H1 (cell line): ENCODE measurements around the gene RCAN3. TPM values are rescaled to one million over a fixed set of nuclear protein-coding genes. Genes with fewer than 3 reads are reported as not detected.

Source experiments
- CTCF ChIA-PET: fragments of 300-600 bp; sonication (Branson Sonifier 250); formaldehyde crosslinking; loops from one replicate; lab custom pipeline; 2021; ENCODE audit not compliant: partially characterized antibody; lab: Charles Lee
- POLR2A ChIA-PET: fragments of 300-600 bp; sonication (Branson Sonifier 250); formaldehyde crosslinking; loops from one replicate; lab custom pipeline; 2021; ENCODE audit warnings: inconsistent platforms; ENCODE audit not compliant: partially characterized antibody; lab: Charles Lee
- DNase-seq, 2 experiments: peaks; one replicate each; pipeline versions ENCODE4 v3.0.0 to v3.0.0-alpha.2; 2010 to 2022; ENCODE audit warnings: low spot score in 2 of 2, low read depth in 1 of 2, mixed read lengths in 1 of 2
- FAIRE-seq: peaks from 2 replicates; lab custom pipeline; 2011; peaks lifted over from hg19 to GRCh38; lab: Jason Lieb, UNC
- H2AFZ ChIP-seq: 2 replicates; pipeline ENCODE4 v1.8.1; 2012; ENCODE audit warnings: low read length, inconsistent platforms
- H2AK5ac ChIP-seq: 2 replicates; pipeline ENCODE4 v1.6.1; 2013; ENCODE audit warnings: low read depth, low read length
- H2BK120ac ChIP-seq: replicated peaks from 2 replicates; pipeline ENCODE3; 2013; ENCODE audit warnings: low read depth, low read length, inconsistent platforms
- H2BK12ac ChIP-seq: 2 replicates; pipeline ENCODE4 v1.6.1; 2013; ENCODE audit warnings: low read depth, low read length
- H2BK15ac ChIP-seq: 2 replicates; pipeline ENCODE4 v1.6.1; 2013; ENCODE audit warnings: low read length
- H2BK20ac ChIP-seq: 2 replicates; pipeline ENCODE4 v1.6.1; 2013; ENCODE audit warnings: low read length
- H2BK5ac ChIP-seq: 2 replicates; pipeline ENCODE4 v1.6.1; 2013; ENCODE audit warnings: low read depth, low read length
- H3K14ac ChIP-seq: 2 replicates; pipeline ENCODE4 v1.6.1; 2013; ENCODE audit warnings: inconsistent platforms; ENCODE audit not compliant: insufficient read length
- H3K18ac ChIP-seq: 2 replicates; pipeline ENCODE4 v1.6.1; 2013; ENCODE audit warnings: low read length; ENCODE audit errors: extremely low read depth
- H3K23ac ChIP-seq: 2 replicates; pipeline ENCODE4 v1.6.1; 2013; ENCODE audit warnings: inconsistent platforms; ENCODE audit not compliant: insufficient read length
- H3K23me2 ChIP-seq: 2 replicates; pipeline ENCODE4 v1.6.1; 2013; ENCODE audit warnings: low read depth, low read length
- H3K27ac ChIP-seq: 2 replicates; pipeline ENCODE4 v1.6.1; 2011; ENCODE audit warnings: low read depth, low read length, inconsistent platforms
- H3K27me3 ChIP-seq, 4 experiments: replicated peaks in 1 of 4; 1 replicate in 1 of 4; 2 replicates in 3 of 4; pipeline versions ENCODE4 v1.6.1 to v1.8.1; 2011 to 2013; ENCODE audit warnings: low read length in 3 of 4, mild to moderate bottlenecking in 3 of 4, inconsistent platforms in 2 of 4, mixed read lengths in 2 of 4, moderate library complexity in 1 of 4; ENCODE audit not compliant: control insufficient read depth in 3 of 4, insufficient read depth in 3 of 4; ENCODE audit errors: extremely low read depth in 1 of 4
- H3K36me3 ChIP-seq, 4 experiments: 2 replicates each; pipeline versions ENCODE4 v1.6.1 to v1.8.1; 2011 to 2013; ENCODE audit warnings: mild to moderate bottlenecking in 4 of 4, low read length in 3 of 4, moderate library complexity in 2 of 4, control low read depth in 1 of 4, inconsistent platforms in 1 of 4; ENCODE audit not compliant: insufficient read depth in 4 of 4, control insufficient read depth in 2 of 4
- H3K4ac ChIP-seq: replicated peaks from 2 replicates; pipeline ENCODE3; 2013; ENCODE audit warnings: low read length, low read depth, mixed read lengths, inconsistent platforms; ENCODE audit not compliant: insufficient read length
- H3K4me1 ChIP-seq, 4 experiments: replicated peaks in 1 of 4; 1 replicate in 1 of 4; 2 replicates in 3 of 4; pipeline versions ENCODE4 v1.6.1 to v1.8.1; 2011 to 2013; ENCODE audit warnings: low read length in 3 of 4, inconsistent platforms in 2 of 4, mixed read lengths in 1 of 4; ENCODE audit not compliant: insufficient read depth in 4 of 4, control insufficient read depth in 3 of 4
- H3K4me2 ChIP-seq, 2 experiments: 2 replicates each; pipeline versions ENCODE4 v1.6.1 to v1.8.1; 2011 to 2013; ENCODE audit warnings: low read depth in 2 of 2, low read length in 2 of 2, control low read depth in 1 of 2, inconsistent platforms in 1 of 2, mild to moderate bottlenecking in 1 of 2; ENCODE audit not compliant: insufficient read depth in 1 of 2
- H3K4me3 ChIP-seq, 4 experiments: fragments of 200-600, 300-600 bp in 1 of 4; sonication (generic), shearing (Covaris generic), sonication (Bioruptor Twin) in 1 of 4; 2 replicates each; pipeline versions ENCODE4 v1.5.1 to v1.8.1; 2011 to 2016; ENCODE audit warnings: low read length in 4 of 4, low read depth in 3 of 4, control low read depth in 2 of 4, inconsistent platforms in 2 of 4, mild to moderate bottlenecking in 2 of 4, mixed read lengths in 1 of 4, moderate library complexity in 1 of 4; ENCODE audit not compliant: insufficient read depth in 2 of 4; ENCODE audit errors: extremely low read depth in 1 of 4
- H3K56ac ChIP-seq: replicated peaks from 2 replicates; pipeline ENCODE3; 2013; ENCODE audit warnings: low read depth, mild to moderate bottlenecking, mixed read lengths, low read length, inconsistent platforms; ENCODE audit not compliant: insufficient read length
- H3K79me1 ChIP-seq: 2 replicates; pipeline ENCODE4 v1.6.1; 2013; ENCODE audit warnings: low read depth, low read length, control low read depth
- H3K79me2 ChIP-seq, 2 experiments: 2 replicates each; pipeline versions ENCODE4 v1.6.1 to v1.8.1; 2012 to 2013; ENCODE audit warnings: low read length in 2 of 2, mild to moderate bottlenecking in 2 of 2, inconsistent platforms in 1 of 2; ENCODE audit not compliant: insufficient read depth in 2 of 2, control insufficient read depth in 1 of 2
- H3K9ac ChIP-seq, 4 experiments: replicated peaks in 1 of 4; 1 replicate in 1 of 4; 2 replicates in 3 of 4; pipeline versions ENCODE4 v1.6.1 to v1.8.1; 2011 to 2013; ENCODE audit warnings: low read depth in 3 of 4, low read length in 3 of 4, control low read depth in 2 of 4, mild to moderate bottlenecking in 2 of 4, moderate library complexity in 2 of 4, inconsistent platforms in 1 of 4; ENCODE audit errors: extremely low read depth in 1 of 4
- H3K9me3 ChIP-seq, 2 experiments: 2 replicates each; pipeline versions ENCODE4 v1.6.1 to v1.8.1; 2012 to 2013; ENCODE audit warnings: mild to moderate bottlenecking in 2 of 2, moderate library complexity in 2 of 2, control low read depth in 1 of 2, inconsistent platforms in 1 of 2, low read depth in 1 of 2, low read length in 1 of 2, mixed read lengths in 1 of 2; ENCODE audit not compliant: insufficient read depth in 2 of 2
- H4K20me1 ChIP-seq, 2 experiments: replicated peaks in 1 of 2; 2 replicates each; pipeline versions ENCODE3 to v1.8.1; 2011 to 2013; ENCODE audit warnings: inconsistent platforms in 2 of 2, low read length in 2 of 2, mild to moderate bottlenecking in 1 of 2; ENCODE audit not compliant: insufficient read depth in 2 of 2, control insufficient read depth in 1 of 2
- H4K5ac ChIP-seq: 2 replicates; pipeline ENCODE4 v1.6.1; 2013; ENCODE audit warnings: low read length, low read depth, mixed read lengths, inconsistent platforms; ENCODE audit not compliant: insufficient read length
- H4K8ac ChIP-seq: 2 replicates; pipeline ENCODE4 v1.8.0; 2013; ENCODE audit warnings: mild to moderate bottlenecking, moderate library complexity, low read length, inconsistent platforms; ENCODE audit not compliant: insufficient read depth; ENCODE audit errors: extremely low read depth
- H4K91ac ChIP-seq: replicated peaks from 2 replicates; pipeline ENCODE3; 2013; ENCODE audit warnings: low read length, mixed read lengths, inconsistent platforms; ENCODE audit not compliant: insufficient read length
- BRCA1 ChIP-seq: IDR thresholded peaks from 2 replicates; pipeline ENCODE4 v1.6.1; 2012; ENCODE audit warnings: low read depth, low read length, improper control_type of control experiment
- CHD2 ChIP-seq: IDR thresholded peaks from 2 replicates; pipeline ENCODE4 v1.6.1; 2012; ENCODE audit warnings: low read length, improper control_type of control experiment
- EGR1 ChIP-seq: IDR thresholded peaks from 2 replicates; pipeline ENCODE4 v1.6.1; 2011; ENCODE audit warnings: low read depth, low read length, borderline replicate concordance
- HDAC6 ChIP-seq: IDR thresholded peaks from one replicate; pipeline ENCODE4 v1.7.1; 2012; ENCODE audit warnings: low read depth, mild to moderate bottlenecking, inconsistent platforms, low read length, moderate library complexity
- KDM1A ChIP-seq: fragments of 200-600, 300-600 bp; sonication (generic); IDR thresholded peaks from 2 replicates; pipeline ENCODE4 v1.7.1; 2016; ENCODE audit warnings: mild to moderate bottlenecking, low read length, borderline replicate concordance
- KDM5A ChIP-seq: fragments of 200-600 bp; IDR thresholded peaks from 2 replicates; pipeline ENCODE4 v1.7.1; 2012; ENCODE audit warnings: mild to moderate bottlenecking, low read length, inconsistent platforms, mixed read lengths
- MAFK ChIP-seq: IDR thresholded peaks from 2 replicates; pipeline ENCODE4 v1.6.1; 2012; ENCODE audit warnings: low read depth, mild to moderate bottlenecking, improper control_type of control experiment, low read length
- POLR2A ChIP-seq, 2 experiments: IDR thresholded peaks; 1 replicate in 1 of 2; 2 replicates in 1 of 2; pipeline ENCODE4 v1.6.1; 2011; ENCODE audit warnings: low read depth in 2 of 2, low read length in 2 of 2, mild to moderate bottlenecking in 2 of 2; ENCODE audit errors: control extremely low read depth in 1 of 2
- POLR2AphosphoS5 ChIP-seq: IDR thresholded peaks from 2 replicates; pipeline ENCODE4 v1.6.1; 2011; ENCODE audit warnings: low read depth, low read length
- RAD21 ChIP-seq, 2 experiments: IDR thresholded peaks in 1 of 2; conservative IDR thresholded peaks in 1 of 2; 2 replicates each; pipeline ENCODE4 v1.6.1; 2011; ENCODE audit warnings: low read depth in 2 of 2, low read length in 2 of 2, improper control_type of control experiment in 1 of 2, inconsistent platforms in 1 of 2, mild to moderate bottlenecking in 1 of 2, moderate library complexity in 1 of 2
- SP1 ChIP-seq: IDR thresholded peaks from 2 replicates; pipeline ENCODE4 v1.6.1; 2011; ENCODE audit warnings: low read depth, low read length
- SRF ChIP-seq: IDR thresholded peaks from 2 replicates; pipeline ENCODE4 v1.6.1; 2011; ENCODE audit warnings: mild to moderate bottlenecking, low read depth, low read length, moderate library complexity
- TAF7 ChIP-seq: optimal IDR thresholded peaks from 2 replicates; pipeline ENCODE3; 2011; ENCODE audit warnings: low read depth, mild to moderate bottlenecking, inconsistent platforms, low read length, moderate library complexity, borderline replicate concordance
- TCF12 ChIP-seq: IDR thresholded peaks from 2 replicates; pipeline ENCODE4 v1.6.1; 2011; ENCODE audit warnings: low read depth, mild to moderate bottlenecking, low read length
- USF2 ChIP-seq: IDR thresholded peaks from 2 replicates; pipeline ENCODE4 v1.6.1; 2011; ENCODE audit warnings: low read length, improper control_type of control experiment
- polyA plus RNA-seq, 7 experiments: library from polyadenylated mRNA; depleted of rRNA in 3 of 7; stranded (reverse) in 5 of 7; unstranded in 2 of 7; fragments of >200 nt in 5 of 7; fragments of 200-250 nt in 2 of 7; gene quantifications; 1 replicate in 5 of 7; 2 replicates in 1 of 7; 4 replicates in 1 of 7; pipeline versions ENCODE4 v1.2.1 to v1.2.3, GENCODE V29; 2011 to 2013; ENCODE audit warnings: missing spikeins in 2 of 7, mixed read lengths in 2 of 7
- total RNA-seq: library from RNA; stranded (reverse); fragmentation: NEBNext Ultra II Directional; extraction: Animal tissue kit (Norgen Biotek cat#: 25700); gene quantifications from 2 replicates; pipeline ENCODE4 v1.2.1, GENCODE V29; 2021

RCAN3 gene
- total and polyA plus RNA-seq, 2 of the 8 experiments (the other 6 are each of a cell fraction or from before 2014, with no cell fraction given), result 5.6 to 16.6 TPM

GRCh38 chr1:24562625-24563024, 60.0 kb downstream of the RCAN3 start:
- H4K8ac ChIP-seq, result no peak overlapping the region
- no peak overlapping the region for H3K4me3 ChIP-seq
- H3K79me1 ChIP-seq, result no peaks in the 10 kb centered on the region
- H3K27me3 ChIP-seq, result peaks cover 0 to under 1% (median 0%) of the 10 kb centered on the region in 4 experiments; a peak in 2 of 7 replicates
- H4K91ac ChIP-seq, result no peak overlapping the region
- H2BK5ac ChIP-seq, result no peak overlapping the region; the same call in 1 of the 2 replicates
- no peaks in the 10 kb centered on the region for H3K23me2 ChIP-seq
- 0 out of 2 replicates have a peak overlapping the region, but pooled peaks have one; percentile 12 for H2BK12ac ChIP-seq
- no peaks in the 10 kb centered on the region for H3K79me2 ChIP-seq
- CTCF ChIA-PET, result interaction anchor here (0.9 to 3.8 kb wide), 3 partner anchors 21 to 170 kb away, joined by 3 to 28 read pairs (median 10); no protein-coding TSS in a partner anchor
- H3K36me3 ChIP-seq, result no peaks in the 10 kb centered on the region
- DNase-seq, result no peak
- no peak overlapping the region for H3K9ac ChIP-seq
- H4K5ac ChIP-seq, result no peak overlapping the region
- POLR2A ChIA-PET, result interaction anchor here (0.6 to 2.0 kb wide), 3 partner anchors 81 to 307 kb away, joined by 3 to 4 read pairs (median 3); no protein-coding TSS in a partner anchor
- no peak overlapping the region for H3K4ac ChIP-seq
- no peak overlapping the region for H3K14ac ChIP-seq
- H4K20me1 ChIP-seq, result no peaks in the 10 kb centered on the region
- no peak overlapping the region for H2BK20ac ChIP-seq
- H2AK5ac ChIP-seq, result no peak overlapping the region
- no peak overlapping the region for H3K23ac ChIP-seq
- no peak overlapping the region for H3K4me2 ChIP-seq
- peaks cover 5 to 14% (median 6%) of the 10 kb centered on the region in 4 experiments; a peak in 5 of 7 replicates for H3K4me1 ChIP-seq
- no peaks in the 10 kb centered on the region for H3K9me3 ChIP-seq
- no peak overlapping the region for H3K27ac ChIP-seq
- no peak for FAIRE-seq
- H3K56ac ChIP-seq, result no peak overlapping the region
- H2AFZ ChIP-seq, result no peak overlapping the region
- H3K18ac ChIP-seq, result no peak overlapping the region
- H2BK120ac ChIP-seq, result no peak overlapping the region
- no peak overlapping the region for H2BK15ac ChIP-seq
- TF ChIP-seq POLR2A (IDR thresholded peaks at IDR 0.05; ENCODE audit: control extremely low read depth in 1 of 2, low read depth in 2 of 2, low read length in 2 of 2) (no peak), USF2 (no peak), POLR2AphosphoS5 (no peak), CHD2 (no peak), KDM1A (no peak), SRF (no peak), HDAC6 (no peak), BRCA1 (no peak), MAFK (no peak), SP1 (no peak), RAD21 (IDR thresholded peaks at IDR 0.05 in 1 of 2, conservative IDR thresholded peaks at IDR 0.05 in 1 of 2; ENCODE audit: low read depth in 2 of 2, low read length in 2 of 2) (no peak), KDM5A (no peak), EGR1 (no peak), TCF12 (no peak), TAF7 (no peak)
